EL (cell line): Measurements from ENCODE around the gene XRN1.
"Not testable (repeated sequence)": the region's sequence is repeated elsewhere in the genome, so short reads cannot be mapped to it uniquely, and the experiment has no call there.

ENCODE experiments used
- DNase-seq: peaks from one replicate; pipeline ENCODE4 v3.0.0-alpha.2; 2016

Gene XRN1, protein sequence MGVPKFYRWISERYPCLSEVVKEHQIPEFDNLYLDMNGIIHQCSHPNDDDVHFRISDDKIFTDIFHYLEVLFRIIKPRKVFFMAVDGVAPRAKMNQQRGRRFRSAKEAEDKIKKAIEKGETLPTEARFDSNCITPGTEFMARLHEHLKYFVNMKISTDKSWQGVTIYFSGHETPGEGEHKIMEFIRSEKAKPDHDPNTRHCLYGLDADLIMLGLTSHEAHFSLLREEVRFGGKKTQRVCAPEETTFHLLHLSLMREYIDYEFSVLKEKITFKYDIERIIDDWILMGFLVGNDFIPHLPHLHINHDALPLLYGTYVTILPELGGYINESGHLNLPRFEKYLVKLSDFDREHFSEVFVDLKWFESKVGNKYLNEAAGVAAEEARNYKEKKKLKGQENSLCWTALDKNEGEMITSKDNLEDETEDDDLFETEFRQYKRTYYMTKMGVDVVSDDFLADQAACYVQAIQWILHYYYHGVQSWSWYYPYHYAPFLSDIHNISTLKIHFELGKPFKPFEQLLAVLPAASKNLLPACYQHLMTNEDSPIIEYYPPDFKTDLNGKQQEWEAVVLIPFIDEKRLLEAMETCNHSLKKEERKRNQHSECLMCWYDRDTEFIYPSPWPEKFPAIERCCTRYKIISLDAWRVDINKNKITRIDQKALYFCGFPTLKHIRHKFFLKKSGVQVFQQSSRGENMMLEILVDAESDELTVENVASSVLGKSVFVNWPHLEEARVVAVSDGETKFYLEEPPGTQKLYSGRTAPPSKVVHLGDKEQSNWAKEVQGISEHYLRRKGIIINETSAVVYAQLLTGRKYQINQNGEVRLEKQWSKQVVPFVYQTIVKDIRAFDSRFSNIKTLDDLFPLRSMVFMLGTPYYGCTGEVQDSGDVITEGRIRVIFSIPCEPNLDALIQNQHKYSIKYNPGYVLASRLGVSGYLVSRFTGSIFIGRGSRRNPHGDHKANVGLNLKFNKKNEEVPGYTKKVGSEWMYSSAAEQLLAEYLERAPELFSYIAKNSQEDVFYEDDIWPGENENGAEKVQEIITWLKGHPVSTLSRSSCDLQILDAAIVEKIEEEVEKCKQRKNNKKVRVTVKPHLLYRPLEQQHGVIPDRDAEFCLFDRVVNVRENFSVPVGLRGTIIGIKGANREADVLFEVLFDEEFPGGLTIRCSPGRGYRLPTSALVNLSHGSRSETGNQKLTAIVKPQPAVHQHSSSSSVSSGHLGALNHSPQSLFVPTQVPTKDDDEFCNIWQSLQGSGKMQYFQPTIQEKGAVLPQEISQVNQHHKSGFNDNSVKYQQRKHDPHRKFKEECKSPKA (N-terminal part only)

DNA sequence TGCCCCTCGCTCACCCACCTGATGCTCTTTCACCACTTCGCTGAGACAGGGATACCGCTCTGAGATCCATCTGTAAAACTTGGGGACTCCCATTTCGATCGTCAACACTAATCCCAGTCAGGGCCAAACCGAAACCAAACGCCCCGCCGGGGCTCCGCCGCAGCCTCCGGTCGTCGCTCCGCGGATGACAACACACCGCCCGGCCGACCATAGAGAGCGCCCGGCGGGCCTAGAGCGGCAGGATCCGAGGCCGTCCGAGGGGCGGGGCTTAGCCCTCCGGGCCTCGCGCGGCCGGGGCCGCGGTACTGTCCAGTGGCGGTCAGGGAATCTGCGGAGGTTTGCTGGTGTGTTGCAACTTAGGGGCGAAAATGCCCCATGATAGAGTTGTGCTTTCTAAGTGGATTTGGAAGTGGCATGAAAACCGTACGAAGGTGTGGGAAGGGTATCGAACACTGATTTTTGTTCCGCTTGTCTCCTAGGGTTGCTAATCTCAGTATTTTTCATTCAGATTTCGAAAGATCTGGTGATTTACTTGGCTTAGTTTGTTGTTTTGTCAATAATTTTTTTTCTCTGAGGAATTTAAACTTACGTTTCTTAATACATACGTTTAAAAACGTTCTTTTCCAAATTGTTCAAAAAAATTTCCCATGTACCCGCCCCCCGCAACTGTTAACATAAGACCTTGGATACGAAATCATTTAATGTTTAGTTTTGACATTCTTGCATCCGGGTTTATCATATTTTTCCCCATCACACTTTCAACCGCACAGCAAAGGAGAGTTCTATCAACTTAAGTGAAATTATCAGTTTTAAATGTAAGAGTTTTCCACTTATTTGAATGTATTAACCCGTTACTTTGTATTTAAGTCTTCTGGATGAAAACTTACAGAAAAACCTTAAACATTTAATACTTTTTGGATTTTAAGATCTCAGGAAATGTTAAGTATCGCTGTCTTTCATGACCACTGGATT is at the start of gene XRN1:
Gene XRN1, minus strand, starts transcription at position 186 of the 972 bp plus-strand sequence. Its CDS starts 93 bp downstream, at position 93.
- DNase-seq = peak; percentile 95

DNA sequence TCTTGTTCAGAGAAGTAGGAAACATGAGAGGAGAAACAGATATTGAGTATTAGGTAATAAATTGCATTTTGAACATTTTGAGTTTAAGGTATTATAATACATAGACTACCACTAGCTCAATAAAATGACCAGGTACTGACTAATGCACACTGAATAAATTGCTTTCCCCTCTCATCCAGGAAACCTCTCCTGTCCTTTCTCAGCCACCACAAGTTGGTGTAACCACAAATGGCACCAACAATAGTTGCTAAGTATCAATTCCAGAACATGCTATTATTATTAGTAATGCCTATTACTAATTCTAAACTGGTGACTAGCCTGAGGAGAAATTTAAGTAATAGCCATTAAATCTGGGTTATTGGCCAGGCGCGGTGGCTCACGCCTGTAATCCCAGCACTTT is 47.3 kb upstream of the XRN1 start:
- no peak for DNase-seq

DNA sequence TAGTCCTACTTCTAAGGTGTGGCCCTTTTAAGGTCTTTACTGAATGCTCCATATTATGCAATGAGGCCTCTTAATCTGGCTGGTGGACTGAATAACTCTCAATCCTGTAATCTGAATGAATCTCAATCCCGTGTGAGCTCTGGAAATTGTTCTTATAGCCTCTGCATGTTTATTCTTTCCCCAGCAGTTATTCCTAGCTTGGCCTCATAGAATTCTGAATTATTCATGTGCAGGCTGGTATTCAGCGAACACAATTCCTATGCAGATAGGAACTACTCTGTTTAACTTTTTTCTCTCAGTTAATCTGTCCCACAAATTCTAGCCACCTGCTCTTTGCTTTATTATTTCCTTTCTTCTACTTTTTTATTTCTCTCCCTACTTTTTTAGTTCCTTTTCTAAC is 44.3 kb upstream of the XRN1 start:
- no peak for DNase-seq

DNA sequence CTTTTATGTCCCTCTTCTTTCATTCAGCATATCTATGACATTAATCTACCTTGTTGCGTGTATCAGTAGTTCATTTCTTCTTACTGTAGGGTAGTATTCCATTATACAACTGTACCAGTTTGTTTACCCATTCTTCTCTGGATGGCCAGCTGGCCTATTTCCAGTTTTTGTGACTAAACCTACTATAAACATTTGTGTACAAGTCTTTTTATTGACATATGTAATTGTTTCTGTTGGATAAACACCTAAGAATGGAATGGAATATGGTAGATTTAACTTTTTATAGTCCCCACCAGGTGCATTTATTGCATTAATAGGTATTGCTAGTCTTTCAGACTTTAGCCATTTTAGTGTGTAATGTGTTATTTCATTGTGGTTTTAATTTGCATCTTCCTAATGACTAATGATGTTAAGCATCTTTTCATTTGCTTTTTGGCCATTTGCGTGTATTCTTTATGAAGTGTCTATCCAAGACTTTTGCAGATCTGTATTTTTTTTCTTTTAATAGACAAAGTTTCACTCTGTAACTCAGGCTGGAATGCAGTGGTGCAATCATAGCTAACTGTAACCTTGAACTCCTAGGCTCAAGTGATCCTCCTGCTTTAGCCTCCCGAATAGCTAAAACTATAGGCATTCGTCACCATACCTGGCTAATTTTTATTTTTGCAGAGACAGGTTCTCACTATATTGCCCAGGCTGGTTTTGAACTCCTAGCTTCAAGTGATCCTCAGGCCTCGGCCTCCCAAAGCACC is 41.9 kb upstream of the XRN1 start:
- DNase-seq = no peak

DNA sequence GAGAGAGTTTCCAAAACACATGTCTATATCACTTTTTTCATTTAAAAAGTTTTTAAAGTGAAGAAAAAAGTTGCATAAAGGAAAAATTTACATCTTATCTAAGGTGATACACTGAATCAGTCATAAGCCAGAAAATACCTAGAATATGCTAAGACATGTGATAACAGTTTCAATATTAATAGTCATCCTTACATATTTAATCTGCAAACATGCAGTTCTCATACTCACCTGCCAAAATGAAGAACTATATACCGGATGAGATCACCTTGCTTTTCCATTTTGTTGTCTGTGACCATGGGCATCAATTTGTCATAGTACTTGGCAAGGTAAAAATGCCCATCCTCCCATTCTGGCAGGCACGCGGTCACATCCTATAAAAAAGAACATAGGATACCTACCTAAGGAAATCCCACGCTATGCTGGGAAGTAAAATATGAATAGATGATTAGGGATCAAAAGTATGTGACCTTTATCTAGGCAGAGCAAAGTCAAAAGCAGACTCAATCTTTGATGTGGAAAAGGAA is 37.1 kb upstream of the XRN1 start:
- DNase-seq = no peak

DNA sequence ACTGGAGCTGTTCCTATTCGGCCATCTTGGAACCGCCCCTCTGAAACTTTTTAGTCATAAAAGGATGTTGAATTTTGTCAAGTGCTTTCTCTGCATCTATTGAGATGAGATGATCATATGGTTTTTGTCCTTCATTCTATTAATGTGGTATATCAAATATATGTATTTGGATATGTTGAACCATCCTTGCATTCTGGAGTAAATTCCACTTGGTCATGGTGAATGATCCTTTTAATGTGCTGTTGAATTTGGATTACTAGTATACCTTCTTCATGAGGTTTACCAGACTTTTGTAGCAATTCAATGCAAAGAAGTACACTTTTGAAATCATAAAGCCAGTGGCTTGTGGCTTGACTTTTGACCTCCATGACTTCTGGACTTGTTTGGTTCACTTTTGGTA is 33.4 kb upstream of the XRN1 start:
- DNase-seq = no peak

DNA sequence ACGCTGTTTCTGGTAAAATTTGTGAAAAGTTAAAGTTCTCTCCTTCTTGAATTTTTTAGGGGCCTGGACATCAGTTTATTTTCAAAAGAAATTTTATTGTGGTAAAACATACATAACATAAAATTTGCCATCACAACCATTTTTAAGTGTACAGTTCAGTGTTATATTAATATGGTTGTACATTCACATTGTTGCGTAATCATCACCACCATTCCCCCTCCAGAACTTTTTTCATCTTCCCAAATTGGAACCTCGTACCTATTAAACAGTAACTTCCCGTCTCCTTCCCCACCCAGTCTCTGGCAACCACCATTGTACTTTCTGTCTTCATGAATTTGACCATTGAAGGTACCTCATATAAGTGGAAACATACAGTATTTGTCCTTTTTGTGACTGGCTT is 23.0 kb upstream of the XRN1 start:
- no peak for DNase-seq

DNA sequence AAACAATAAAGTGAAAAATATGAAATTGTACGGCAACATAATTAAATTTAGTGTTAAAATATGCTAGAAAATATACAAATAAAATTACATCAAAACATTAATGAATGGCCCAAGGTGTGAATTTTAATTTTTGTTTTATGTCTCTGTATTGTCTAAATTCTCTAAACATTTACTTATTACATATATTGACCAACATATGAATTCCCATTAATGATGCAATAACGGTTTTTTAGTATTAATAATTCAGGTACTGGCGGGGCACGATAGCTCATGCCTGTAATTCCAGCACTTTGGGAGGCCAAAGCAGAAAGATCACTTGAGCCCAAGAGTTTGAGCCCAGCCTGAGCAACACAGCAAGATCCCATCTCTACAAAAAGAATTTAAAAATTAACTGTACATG is 20.6 kb upstream of the XRN1 start:
- DNase-seq = no peak

DNA sequence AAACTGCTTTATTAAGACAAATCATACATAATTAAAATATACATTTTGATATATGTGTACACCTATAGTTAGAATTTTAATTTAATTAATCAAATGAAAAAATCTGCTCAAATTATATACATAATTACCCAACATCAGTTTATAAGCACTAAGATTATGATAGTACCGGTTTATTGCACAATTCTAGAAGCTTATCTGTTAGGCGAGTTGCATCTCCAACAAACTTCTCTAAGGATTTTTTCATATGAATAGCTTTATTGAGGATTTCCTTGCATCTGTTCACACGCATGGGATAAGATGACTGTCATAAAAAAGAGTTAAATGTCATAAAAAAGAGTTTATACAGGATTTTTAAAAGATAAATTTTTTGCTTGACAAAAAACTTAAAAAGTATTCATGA is 19.9 kb upstream of the XRN1 start:
- no peak for DNase-seq

DNA sequence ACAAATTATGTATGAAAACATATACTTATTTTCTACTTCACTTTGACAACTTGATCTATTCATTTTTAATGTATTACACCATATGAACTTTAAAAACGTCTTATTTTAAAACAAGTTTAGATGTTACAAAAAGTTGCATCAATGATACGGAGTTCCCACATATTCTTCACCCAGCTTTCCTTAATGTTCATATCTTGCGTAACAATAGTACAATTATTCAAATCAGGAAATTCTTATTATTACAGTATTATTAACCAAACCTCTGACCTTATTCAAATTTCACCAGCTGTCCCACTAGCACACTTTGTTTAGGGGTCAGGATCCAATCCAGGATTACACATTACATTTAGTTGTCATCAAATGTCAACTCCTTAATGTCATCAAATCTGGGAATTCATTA is 12.9 kb upstream of the XRN1 start:
- no peak for DNase-seq

DNA sequence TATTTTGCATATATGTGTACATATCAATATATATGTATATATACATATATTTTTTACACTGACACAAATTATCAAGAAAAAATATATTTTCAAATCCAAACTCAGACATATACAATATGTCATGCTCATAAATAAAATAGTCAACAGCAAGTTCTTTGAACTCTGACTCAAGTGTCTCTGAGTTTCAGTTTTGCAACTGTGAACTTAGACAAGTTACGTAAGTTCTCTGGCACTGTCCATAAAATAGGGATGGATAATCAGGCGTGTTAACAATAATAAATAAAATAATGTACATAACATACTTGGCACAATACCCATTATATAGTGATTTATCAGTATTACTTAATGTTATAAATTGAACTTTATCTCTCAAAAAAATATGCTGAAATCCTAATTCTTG is 12.1 kb upstream of the XRN1 start:
- no peak for DNase-seq

DNA sequence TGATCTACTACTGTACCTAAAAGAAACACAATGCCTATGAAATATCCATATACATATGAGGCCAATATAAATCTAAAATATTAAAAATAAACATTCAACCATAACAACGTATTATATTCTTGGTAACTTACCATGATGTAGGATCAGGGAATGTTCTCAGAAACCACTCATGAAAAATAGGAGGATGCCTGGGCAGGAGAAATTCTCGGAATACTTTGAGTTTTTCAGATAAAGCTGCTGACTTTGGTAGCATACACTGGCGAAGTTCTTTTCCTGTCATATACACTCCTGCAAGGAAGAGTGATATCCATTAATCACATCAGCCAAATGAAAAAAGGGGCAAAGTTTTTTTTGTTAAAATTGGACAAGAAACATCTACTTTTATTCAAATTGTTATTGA is 11.3 kb upstream of the XRN1 start:
- DNase-seq = no peak

DNA sequence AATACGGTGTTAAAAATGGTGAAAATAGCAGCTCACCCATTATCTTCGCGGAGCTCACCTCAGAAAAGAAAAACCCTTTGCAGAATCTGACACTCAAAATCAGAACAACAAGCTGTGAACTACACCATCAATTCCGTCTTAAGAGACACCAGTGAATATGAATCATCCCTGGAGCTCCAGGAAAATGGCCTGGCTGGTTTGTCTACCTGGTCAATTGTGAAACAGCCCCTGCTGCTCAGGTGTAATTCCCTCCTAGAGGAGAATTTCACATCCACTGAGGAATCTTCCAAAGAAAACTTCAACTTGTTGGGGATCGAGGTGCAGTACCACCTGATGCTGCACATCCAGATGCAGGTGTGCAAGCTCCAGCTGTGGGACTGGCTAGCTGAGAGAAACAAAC is 3.0 kb upstream of the XRN1 start:
- no peak for DNase-seq

DNA sequence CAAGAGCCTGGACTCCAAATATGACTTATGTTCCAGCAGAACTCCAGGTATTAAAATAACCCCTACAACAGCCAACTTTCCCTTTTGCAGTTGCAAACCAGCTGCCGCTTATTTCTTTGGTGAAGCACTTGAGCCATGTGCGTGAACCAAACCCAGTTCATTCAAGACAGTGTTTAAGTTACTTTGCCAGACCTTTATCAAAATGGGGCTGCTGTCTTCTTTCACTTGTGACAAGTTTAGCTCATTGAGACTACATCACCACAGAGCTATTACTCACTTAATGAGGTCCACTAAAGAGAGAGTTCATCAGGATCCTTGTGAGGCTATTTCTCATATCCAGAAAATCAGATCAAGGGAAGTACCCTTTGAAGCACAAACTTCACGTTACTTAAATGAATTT is 2.4 kb upstream of the XRN1 start:
- no peak for DNase-seq

DNA sequence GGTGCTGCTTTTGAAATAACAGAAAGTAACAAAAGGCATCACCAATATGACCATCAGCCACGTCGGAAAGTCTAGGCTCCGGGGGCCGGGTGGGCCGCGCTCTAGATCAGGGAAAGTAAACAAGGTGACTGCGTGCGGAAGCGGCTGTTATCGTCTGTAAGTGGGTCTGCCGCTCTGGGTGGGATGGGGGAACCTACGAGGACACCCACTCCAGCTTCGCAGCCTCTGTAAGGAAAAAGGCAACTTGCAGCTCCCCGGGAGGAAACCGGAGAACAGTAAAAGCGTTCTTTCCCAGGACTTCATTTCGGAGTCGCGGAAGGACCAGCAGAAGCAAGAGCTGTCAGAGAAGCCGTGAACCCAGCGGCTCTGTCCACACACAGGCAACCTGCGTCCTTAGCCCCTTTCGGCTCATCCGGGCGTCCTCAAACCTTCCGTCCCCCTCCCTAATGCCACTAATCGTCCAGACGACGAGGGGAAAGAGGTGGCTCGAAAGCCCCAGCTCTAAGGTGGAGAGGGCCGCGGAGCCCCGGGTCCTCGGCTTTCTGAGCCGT is 461 bp downstream of the XRN1 start:
- peak; percentile 57 for DNase-seq

DNA sequence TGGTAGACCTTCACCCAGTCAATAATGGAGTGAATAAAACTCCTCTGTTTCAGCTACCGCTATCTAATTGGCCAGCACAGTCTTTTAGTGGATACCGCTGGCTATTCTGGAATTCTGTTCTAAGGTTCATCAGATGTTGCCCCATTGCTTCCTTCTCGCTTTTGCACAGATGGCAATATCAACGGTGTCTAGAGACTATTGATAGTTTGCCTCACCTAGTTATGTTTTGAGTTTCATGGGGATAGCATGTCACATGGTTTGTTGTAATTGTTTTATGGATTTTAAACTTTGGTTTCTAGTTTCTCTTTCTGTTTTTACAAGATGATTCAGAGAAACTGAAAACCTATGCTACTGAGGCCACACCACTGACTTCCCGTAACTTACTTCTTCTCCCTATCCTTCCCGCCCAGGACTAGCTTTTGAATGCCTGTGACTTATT is 2.0 kb downstream of the XRN1 start:
- peak; percentile 33 for DNase-seq

DNA sequence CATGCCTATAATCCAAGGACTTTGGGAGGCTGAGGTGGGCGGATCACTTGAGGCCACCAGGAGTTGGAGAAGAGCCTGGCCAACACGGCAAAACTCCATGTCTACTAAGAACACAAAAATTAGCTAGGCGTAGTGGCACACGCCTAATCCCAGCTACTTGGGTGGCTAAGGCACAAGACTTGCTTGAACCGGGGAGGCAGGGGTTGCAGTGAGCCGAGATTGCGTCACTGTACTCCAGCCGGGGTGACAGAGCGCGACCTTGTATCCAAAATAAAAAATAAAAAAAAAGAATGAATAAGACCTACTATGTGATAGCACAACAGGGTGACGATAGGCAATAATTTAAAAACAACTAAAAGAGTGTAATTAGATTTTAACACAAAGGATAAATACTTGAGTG is 3.5 kb downstream of the XRN1 start:
- DNase-seq = no peak

DNA sequence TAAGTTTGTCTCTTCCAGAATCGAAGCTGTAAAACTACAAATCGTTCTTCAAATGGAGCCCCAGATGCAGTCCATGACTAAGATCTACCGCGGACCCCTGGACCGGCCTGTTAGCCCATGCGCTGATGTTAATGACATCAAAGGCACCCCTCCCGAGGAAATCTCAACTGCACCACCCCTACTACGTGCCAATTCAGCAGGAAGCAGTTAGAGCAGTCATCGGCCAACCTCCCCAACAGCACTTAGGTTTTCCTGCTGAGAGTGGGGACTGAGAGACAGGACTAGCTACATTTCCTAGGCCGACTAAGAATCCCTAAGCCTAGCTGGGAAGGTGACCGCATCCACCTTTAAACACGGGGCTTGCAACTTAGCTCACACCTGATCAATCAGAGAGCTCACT is 4.8 kb downstream of the XRN1 start:
- DNase-seq = not testable (repeated sequence)

DNA sequence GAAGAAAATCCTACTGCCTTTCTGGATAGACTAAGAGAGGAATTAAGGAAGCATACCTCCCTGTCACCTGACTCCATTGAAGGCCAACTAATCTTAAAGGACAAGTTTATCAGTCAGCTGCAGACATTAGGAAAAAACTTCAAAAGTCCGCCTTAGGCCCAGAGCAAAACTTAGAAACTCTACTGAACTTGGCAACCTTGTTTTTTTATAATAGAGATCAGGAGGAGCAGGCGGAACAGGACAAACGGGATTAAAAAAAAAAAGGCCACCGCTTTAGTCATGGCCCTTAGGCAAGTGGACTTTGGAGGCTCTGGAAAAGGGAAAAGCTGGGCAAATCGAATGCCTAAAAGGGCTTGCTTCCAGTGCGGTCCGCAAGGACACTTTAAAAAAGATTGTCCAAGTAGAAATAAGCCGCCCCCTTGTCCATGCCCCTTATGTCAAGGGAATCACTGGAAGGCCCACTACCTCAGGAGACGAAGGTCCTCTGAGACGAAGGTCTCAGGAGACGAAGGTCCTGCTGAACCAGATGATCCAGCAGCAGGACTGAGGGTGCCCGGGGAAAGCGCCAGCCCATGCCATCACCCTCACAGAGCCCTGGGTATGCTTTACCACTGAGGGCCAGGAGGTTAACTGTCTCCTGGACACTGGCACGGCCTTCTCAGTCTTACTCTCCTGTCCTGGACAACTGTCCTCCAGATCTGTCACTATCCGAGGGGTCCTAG is 8.2 kb downstream of the XRN1 start:
- not testable (repeated sequence) for DNase-seq

DNA sequence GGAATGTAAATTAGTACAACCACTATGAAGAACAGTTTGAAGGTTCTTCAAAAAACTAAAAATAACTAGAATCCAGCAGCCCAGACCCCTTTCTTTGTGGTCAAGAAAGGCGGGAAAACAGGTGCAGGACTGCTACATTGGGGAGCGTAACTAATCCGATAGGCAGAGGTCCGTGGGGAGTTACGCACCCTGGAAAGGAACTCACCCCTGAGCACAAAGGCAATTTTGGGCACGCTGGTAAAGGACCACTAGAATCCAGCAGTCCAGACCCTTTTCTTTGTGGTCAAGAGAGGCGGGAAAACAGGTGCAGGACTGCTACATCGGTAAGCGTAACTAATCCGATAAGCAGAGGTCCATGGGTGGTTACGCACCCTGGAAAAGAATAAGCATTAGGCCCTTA is 9.7 kb downstream of the XRN1 start:
- DNase-seq = not testable (repeated sequence)
